Activated naive CD4-positive, alpha-beta T cell treated with anti-CD3 and anti-CD28 coated beads for 36 hours (primary cell): Measurements from ENCODE around the gene FOS. TPM values are rescaled to one million over a fixed set of nuclear protein-coding genes. Genes with fewer than 3 reads are reported as not detected.

Experiments used
- CTCF ChIA-PET: fragments of 350-600 bp; sonication (Branson Sonifier 250); formaldehyde crosslinking; loops from one replicate; lab custom pipeline; 2021; ENCODE audit warnings: antibody characterized with exemption; lab: Charles Lee
- DNase-seq: peaks from one replicate; pipeline ENCODE4 v3.0.0-alpha.2; 2020
- H3K27ac Mint-ChIP-seq: one replicate; pipeline ENCODE4 v1.8.0; 2021; ENCODE audit warnings: mild to moderate bottlenecking, mixed read lengths
- H3K27me3 Mint-ChIP-seq: one replicate; pipeline ENCODE4 v1.8.0; 2021; ENCODE audit warnings: low read depth, mixed read lengths
- H3K36me3 Mint-ChIP-seq: one replicate; pipeline ENCODE4 v1.8.0; 2021; ENCODE audit warnings: low read depth, mixed read lengths
- H3K4me1 Mint-ChIP-seq: one replicate; pipeline ENCODE4 v1.8.0; 2021; ENCODE audit warnings: low read depth, mixed read lengths
- H3K4me3 Mint-ChIP-seq: one replicate; pipeline ENCODE4 v1.8.0; 2021; ENCODE audit warnings: mild to moderate bottlenecking, moderate library complexity, mixed read lengths
- H3K9me3 Mint-ChIP-seq: one replicate; pipeline ENCODE4 v1.8.0; 2021; ENCODE audit warnings: mixed read lengths
- intact Hi-C: fragments of 100-400 bp; cut with micrococcal nuclease; formaldehyde crosslinking; loops from one replicate; pipeline ENCODE4 v1.15.1; 2023
- total RNA-seq, 2 experiments: library from RNA; stranded (reverse); gene quantifications; one replicate each; pipeline ENCODE4 v1.2.3, GENCODE V29; 2021

Gene FOS
- total RNA-seq, 2 experiments from 2014 or later, result 34.5 to 35.7 TPM

DNA sequence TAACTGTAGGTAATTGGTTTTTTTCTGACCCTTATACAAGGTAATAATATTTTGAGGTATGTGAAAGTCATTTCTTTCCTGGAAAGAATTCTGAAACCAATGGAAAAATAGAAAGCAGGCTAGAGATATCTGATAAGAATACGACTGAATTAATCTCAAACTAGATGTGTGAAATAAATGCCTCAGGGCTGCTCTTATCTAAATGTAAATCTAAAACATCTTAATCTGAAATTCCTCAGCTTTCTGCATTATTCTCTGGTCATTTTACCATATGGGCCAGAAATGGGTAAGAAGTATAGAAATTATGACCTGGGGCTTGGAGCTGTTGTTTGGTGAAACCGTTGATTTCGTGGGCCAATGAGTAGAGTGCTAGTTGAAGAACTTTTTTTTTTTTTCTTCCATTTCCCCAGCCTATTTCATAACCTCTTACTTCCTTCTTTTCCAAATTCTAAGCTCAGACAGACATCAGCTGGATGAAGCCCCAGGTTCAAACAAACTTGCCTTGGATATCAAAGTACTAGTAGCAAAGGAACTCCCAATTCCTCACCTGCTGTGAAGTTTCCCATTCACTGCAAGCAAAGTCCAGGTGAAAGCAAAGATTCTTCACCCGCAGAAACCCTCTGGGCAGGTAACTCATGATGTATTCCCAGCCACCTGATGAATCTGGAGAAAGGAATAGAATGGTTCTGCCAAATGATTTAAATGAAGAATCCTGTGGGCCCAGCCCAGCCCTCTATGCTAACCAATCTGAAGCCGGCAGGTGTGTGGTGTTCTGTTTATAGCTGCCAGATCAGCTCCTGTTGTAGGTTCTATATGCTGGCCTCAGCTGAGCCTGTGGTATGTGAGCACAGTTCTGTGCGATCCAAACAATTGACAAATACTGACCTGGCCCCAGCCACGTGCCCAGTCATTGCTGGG, 9.7 kb upstream of the FOS start:
- intact Hi-C loops, result no loop called here
- peaks cover 5% of the 10 kb centered on the region for H3K4me1 Mint-ChIP-seq
- H3K4me3 Mint-ChIP-seq, result no peak overlapping the region
- H3K27me3 Mint-ChIP-seq, result peaks cover 10% of the 10 kb centered on the region
- H3K36me3 Mint-ChIP-seq, result no peaks in the 10 kb centered on the region
- CTCF ChIA-PET, result interaction anchor here (0.6 kb wide), 1 partner anchor 33 kb away, joined by 5 read pairs; no protein-coding TSS in a partner anchor
- DNase-seq, result no peak
- no peaks in the 10 kb centered on the region for H3K9me3 Mint-ChIP-seq
- H3K27ac Mint-ChIP-seq, result no peak overlapping the region

DNA sequence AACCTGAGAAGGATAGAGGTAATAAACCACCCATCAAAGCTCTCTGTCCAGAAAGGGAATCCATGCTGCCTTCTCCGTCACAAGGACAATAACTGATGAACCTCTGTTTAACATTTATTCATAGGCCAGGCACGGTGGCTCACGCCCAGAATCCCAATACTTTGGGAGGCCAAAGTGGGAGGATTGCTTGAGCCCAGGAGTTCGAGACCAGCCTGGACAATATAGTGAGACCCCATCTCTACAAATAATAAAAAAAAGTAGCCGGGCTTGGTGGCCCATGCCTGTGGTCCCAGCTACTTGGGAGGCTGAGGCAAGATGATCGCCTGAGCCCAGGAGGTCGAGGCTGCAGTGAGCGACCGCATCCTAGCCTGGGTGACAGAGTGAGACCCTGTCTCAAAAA, 7.1 kb upstream of the FOS start:
- Mint-ChIP-seq H3K27ac (no peak overlapping the region), H3K4me1 (peaks cover 10% of the 10 kb centered on the region), H3K9me3 (no peaks in the 10 kb centered on the region), H3K27me3 (peaks cover 28% of the 10 kb centered on the region), H3K36me3 (no peaks in the 10 kb centered on the region), H3K4me3 (no peak overlapping the region)
- CTCF ChIA-PET, result no interaction called here
- intact Hi-C loops, result no loop called here
- no peak for DNase-seq

- no peak overlapping the region for H3K27ac Mint-ChIP-seq
- intact Hi-C loops, result no loop called here
- H3K4me1 Mint-ChIP-seq, result peaks cover 13% of the 10 kb centered on the region
- H3K36me3 Mint-ChIP-seq, result no peaks in the 10 kb centered on the region
- CTCF ChIA-PET, result interaction anchor here (1.3 to 1.7 kb wide), 2 partner anchors 15 to 29 kb away, joined by 3 to 5 read pairs; no protein-coding TSS in a partner anchor
- H3K27me3 Mint-ChIP-seq, result peaks cover 33% of the 10 kb centered on the region
- H3K4me3 Mint-ChIP-seq, result no peak overlapping the region
- no peak for DNase-seq
- H3K9me3 Mint-ChIP-seq, result no peaks in the 10 kb centered on the region
Measured at GRCh38 chr14:75273272-75274049, 5.2 kb upstream of the FOS start.

- H3K4me3 Mint-ChIP-seq, result no peak overlapping the region
- DNase-seq, result no peak
- no peaks in the 10 kb centered on the region for H3K9me3 Mint-ChIP-seq
- CTCF ChIA-PET, result interaction anchor here (0.6 to 1.7 kb wide), 3 partner anchors 15 to 185 kb away, joined by 3 to 6 read pairs (median 5); no protein-coding TSS in a partner anchor
- peaks cover 14% of the 10 kb centered on the region for H3K4me1 Mint-ChIP-seq
- H3K27me3 Mint-ChIP-seq, result peaks cover 33% of the 10 kb centered on the region
- H3K27ac Mint-ChIP-seq, result no peak overlapping the region
- peaks cover 2% of the 10 kb centered on the region for H3K36me3 Mint-ChIP-seq
- intact Hi-C loops, result no loop called here
Measured at GRCh38 chr14:75274050-75274898, 4.4 kb upstream of the FOS start.

DNA sequence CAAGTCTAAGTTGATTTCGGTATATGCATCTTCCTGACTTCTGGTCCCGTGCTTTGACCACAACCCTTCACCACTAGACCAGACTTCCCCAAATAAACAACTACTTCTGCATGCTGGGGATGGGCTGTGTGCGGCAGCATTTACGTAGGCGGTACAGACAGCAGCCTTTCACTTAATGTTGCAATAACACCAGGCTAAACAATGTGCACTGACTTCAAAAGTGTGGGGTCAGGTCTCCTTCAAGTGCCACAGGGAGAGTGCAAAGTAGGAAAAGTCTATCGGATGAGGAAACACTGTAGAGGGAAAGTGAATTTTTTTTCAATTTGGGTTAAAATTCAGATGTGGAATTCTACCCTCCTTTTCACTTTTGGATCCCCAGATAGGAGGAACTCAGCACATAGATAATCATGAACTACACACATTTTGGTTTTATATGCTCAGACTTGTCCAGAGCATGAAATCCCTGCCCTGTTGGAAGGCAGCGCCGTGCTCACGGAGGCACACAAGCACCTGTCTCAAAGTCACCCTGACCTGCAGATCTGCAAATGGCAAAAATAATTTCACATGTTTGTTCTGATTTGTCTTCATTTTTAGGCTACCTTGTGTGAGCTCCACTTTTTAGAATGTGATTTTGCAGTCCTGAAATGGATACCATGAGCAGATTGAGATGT, 3.6 kb upstream of the FOS start:
- Mint-ChIP-seq H3K9me3 (no peaks in the 10 kb centered on the region), H3K4me1 (peaks cover 21% of the 10 kb centered on the region), H3K4me3 (no peak overlapping the region), H3K27ac (no peak overlapping the region), H3K27me3 (peaks cover 33% of the 10 kb centered on the region), H3K36me3 (peaks cover 8% of the 10 kb centered on the region)
- intact Hi-C loops, result no loop called here
- CTCF ChIA-PET, result interaction anchor here (0.6 to 1.8 kb wide), 3 partner anchors 8 to 185 kb away, joined by 3 to 6 read pairs (median 6); no protein-coding TSS in a partner anchor
- DNase-seq, result peak; percentile 23

GRCh38 chr14:75275598-75275997, 3.0 kb upstream of the FOS start:
- Mint-ChIP-seq H3K4me1 (peaks cover 24% of the 10 kb centered on the region), H3K9me3 (no peaks in the 10 kb centered on the region), H3K36me3 (peaks cover 14% of the 10 kb centered on the region), H3K4me3 (no peak overlapping the region), H3K27ac (no peak overlapping the region), H3K27me3 (peaks cover 33% of the 10 kb centered on the region)
- no peak for DNase-seq
- CTCF ChIA-PET, result interaction anchor here (0.6 to 1.8 kb wide), 3 partner anchors 9 to 423 kb away, joined by 3 to 6 read pairs (median 4); no protein-coding TSS in a partner anchor
- intact Hi-C loops, result no loop called here

DNA sequence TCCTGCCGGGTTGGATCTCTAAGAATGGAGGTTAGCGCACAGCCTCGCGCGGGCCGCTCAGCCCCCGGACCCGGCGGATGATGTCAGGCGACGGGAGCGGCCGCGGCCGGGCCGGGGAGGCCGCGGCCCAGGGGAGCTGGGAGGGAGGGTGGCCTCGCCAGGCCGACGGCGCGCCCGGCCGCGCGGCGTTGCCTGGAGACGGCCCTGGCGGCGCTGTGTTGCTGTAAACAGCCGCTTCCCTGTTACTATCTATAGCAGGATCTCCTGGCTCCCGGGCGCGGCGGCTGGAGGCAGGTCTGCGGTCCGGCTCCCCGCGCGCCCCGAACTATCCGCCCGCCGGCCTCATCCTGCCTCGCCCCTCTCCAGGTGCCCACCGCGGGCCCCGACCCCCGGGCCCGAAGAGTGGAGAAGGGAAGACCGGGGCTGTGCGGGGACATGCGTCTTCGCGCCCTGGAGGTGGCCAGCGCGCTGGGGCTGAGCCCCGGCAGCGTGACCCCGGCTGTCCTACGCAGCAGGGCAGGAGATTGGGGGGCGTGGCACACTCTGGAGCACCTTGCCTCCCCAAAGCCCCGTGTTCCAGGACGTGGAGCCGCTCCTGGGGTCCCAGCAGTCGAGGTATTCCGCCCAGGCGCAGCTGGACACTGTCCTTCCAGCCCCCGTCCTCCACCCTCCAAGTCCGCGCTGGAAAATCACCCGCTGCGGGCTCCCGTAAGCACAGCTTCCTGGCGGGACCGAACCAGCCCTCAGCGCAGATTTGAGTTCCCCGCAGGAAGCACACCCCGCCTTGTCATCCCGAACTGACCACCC, 1.4 kb upstream of the FOS start:
- Mint-ChIP-seq H3K36me3 (peaks cover 25% of the 10 kb centered on the region), H3K4me3 (peak overlapping the region; percentile 93), H3K27ac (no peak overlapping the region), H3K27me3 (peaks cover 32% of the 10 kb centered on the region), H3K4me1 (peaks cover 29% of the 10 kb centered on the region), H3K9me3 (no peaks in the 10 kb centered on the region)
- peak; percentile 48 for DNase-seq
- intact Hi-C loops, result no loop called here
- CTCF ChIA-PET, result interaction anchor here (1.8 kb wide), 1 partner anchor 10 kb away, joined by 6 read pairs; no protein-coding TSS in a partner anchor

DNA sequence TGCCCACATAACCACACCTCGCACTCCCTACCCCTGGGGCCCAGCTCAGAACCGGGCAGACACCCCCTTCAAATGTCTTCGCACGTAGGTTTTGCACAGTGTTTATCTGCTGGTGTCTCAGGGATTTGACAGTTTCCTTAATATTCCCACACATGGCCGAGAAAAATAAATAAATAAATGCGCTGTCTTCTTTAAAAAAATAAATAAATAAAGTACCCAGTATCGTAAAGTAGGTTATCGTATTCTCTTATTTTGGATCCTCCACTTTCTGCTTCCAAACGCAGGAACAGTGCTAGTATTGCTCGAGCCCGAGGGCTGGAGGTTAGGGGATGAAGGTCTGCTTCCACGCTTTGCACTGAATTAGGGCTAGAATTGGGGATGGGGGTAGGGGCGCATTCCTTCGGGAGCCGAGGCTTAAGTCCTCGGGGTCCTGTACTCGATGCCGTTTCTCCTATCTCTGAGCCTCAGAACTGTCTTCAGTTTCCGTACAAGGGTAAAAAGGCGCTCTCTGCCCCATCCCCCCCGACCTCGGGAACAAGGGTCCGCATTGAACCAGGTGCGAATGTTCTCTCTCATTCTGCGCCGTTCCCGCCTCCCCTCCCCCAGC, 710 bp upstream of the FOS start:
- peaks cover 29% of the 10 kb centered on the region for H3K4me1 Mint-ChIP-seq
- DNase-seq, result no peak
- intact Hi-C loops, result loop anchor here (1.0 kb wide), 4 partner anchors 16 to 102 kb away; partner anchors contain the start of gene TMED10

DNA sequence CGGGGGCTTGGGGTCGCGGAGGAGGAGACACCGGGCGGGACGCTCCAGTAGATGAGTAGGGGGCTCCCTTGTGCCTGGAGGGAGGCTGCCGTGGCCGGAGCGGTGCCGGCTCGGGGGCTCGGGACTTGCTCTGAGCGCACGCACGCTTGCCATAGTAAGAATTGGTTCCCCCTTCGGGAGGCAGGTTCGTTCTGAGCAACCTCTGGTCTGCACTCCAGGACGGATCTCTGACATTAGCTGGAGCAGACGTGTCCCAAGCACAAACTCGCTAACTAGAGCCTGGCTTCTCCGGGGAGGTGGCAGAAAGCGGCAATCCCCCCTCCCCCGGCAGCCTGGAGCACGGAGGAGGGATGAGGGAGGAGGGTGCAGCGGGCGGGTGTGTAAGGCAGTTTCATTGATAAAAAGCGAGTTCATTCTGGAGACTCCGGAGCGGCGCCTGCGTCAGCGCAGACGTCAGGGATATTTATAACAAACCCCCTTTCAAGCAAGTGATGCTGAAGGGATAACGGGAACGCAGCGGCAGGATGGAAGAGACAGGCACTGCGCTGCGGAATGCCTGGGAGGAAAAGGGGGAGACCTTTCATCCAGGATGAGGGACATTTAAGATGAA, 630 bp downstream of the FOS start:
- Mint-ChIP-seq H3K36me3 (peaks cover 25% of the 10 kb centered on the region), H3K9me3 (no peaks in the 10 kb centered on the region), H3K27ac (peak overlapping the region; percentile 70), H3K27me3 (peaks cover 22% of the 10 kb centered on the region), H3K4me1 (peaks cover 29% of the 10 kb centered on the region), H3K4me3 (peak overlapping the region; percentile 93)
- intact Hi-C loops, result loop anchor here (1.0 kb wide), 1 partner anchor 49 kb away; no protein-coding TSS in a partner anchor
- DNase-seq, result peak; percentile 79
- CTCF ChIA-PET, result no interaction called here

More for the DNA sequence above, 710 bp upstream of the FOS start:
- peak overlapping the region; percentile 93 for H3K4me3 Mint-ChIP-seq
- no peaks in the 10 kb centered on the region for H3K9me3 Mint-ChIP-seq
- no peak overlapping the region for H3K27ac Mint-ChIP-seq
- H3K36me3 Mint-ChIP-seq, result peaks cover 25% of the 10 kb centered on the region
- CTCF ChIA-PET, result no interaction called here
- H3K27me3 Mint-ChIP-seq, result peaks cover 32% of the 10 kb centered on the region

- no peak overlapping the region for H3K27ac Mint-ChIP-seq
- H3K9me3 Mint-ChIP-seq, result no peaks in the 10 kb centered on the region
- peak overlapping the region; percentile 93 for H3K4me3 Mint-ChIP-seq
- peaks cover 27% of the 10 kb centered on the region for H3K4me1 Mint-ChIP-seq
- H3K27me3 Mint-ChIP-seq, result peaks cover 16% of the 10 kb centered on the region
- no peak for DNase-seq
- intact Hi-C loops, result loop anchor here (1.0 kb wide), 1 partner anchor 50 kb away; no protein-coding TSS in a partner anchor
- CTCF ChIA-PET, result interaction anchor here (0.6 to 2.8 kb wide), 2 partner anchors 16 to 122 kb away, joined by 4 to 14 read pairs; no protein-coding TSS in a partner anchor
- peaks cover 25% of the 10 kb centered on the region for H3K36me3 Mint-ChIP-seq
Measured at GRCh38 chr14:75279763-75280290, 1.2 kb downstream of the FOS start.
